HG03520 (cell line): ENCODE data around the gene FAM13A.
"Not testable (repeated sequence)": the region's sequence is repeated elsewhere in the genome, so short reads cannot be mapped to it uniquely, and the experiment has no call there.

Source experiments
- ATAC-seq: cut with Tn5 transposase; IDR thresholded peaks from one replicate; pipeline ENCODE4 v1.9.1; 2021; ENCODE audit warnings: mild to moderate bottlenecking, moderate library complexity; ENCODE audit not compliant: unreplicated experiment

FAM13A gene

DNA sequence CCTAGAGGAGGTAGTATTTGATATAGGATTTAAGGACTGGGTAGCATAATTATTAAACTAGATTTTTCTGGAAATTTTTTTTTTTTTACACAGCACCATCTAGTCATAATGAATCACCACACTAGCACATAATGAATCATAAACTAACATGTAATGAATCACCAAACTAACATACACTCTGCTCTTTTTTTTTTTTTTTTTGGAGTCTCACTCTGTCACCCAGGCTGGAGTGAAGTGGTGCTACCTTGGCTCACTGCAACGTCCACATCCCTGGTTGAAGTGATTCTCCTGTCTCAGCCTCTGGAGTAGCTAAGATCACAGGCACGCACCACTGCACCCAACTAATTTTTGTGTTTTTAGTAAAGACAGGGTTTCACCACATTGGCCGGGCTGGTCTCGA lies 92.5 kb downstream of the FAM13A start:
- ATAC-seq, result peak; percentile 50

DNA sequence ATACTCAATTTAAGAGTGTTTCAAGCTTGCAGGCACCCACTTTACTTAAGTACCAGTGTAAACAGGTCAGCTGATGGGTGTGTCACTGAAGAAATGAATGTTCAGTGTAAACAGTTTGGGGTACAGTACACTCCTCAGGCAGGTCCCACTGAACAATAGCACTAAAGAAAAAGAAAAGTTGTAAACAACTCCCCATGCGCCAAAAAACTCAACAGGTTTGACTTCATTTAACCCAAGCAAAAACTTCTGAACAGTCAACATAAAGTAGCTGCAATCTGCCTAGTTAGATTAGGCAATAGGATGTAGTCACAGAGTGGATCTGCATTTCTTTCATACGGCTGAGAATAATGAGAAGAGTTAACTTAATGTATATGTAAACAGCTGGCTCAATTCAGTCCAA lies 93.2 kb downstream of the FAM13A start:
- ATAC-seq, result no peak

DNA sequence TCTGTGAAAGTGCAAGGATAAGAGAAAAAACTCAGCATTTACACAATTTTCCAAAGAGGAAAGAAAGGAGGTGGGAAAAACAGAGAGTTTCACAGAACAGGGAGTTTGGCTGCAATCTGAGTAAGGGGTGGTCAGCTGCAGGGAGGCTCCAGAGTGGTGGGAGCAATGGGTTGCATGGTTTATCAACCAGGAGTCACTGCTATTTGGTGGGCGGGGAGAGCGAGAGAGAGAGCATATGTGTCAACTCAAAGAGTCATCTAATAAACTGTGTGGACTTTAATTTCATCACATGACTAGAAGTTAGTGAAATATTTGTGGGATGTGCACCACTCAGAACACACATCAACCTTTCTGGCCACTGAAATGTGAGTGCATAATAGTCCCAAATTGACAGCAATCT lies 94.6 kb downstream of the FAM13A start:
- ATAC-seq, result no peak

DNA sequence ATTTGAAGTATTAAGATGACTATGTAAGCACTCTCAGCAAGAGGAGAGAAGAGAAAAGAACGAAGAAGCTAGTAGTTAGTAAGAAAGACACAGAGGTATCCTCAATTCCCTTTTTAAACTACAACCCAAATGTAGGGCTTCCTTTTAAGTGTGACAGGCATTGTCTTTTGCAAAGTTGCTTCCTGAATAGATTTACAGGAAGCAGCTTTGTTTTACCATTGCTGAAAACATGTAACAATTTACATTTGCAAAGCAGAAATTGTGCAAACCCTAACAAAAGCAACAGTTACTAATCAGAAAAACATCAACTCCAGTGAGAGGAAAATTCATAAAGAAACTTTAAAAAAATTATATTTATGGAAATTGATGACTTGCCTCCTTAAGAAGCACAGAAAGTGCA lies 96.4 kb downstream of the FAM13A start:
- ATAC-seq, result no peak

DNA sequence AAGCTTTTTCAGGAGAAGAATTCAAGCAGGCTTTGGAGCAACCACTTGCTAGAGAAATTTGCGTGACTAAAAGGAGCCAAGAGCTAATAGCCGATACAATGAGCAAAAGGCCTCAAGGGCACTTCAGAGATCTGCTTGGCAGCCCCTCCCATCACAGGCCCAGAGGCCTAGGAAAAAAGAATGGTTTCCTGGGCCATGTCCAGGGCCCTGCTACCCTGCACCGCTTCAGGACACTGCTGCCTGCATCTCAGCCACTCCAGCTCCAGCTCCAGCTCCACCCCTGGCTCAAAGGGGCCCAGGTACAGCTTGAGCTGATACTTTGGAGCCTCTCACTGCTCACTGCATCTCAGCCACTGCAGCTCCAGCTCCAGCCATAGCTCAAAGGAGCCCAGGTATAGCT lies 98.9 kb downstream of the FAM13A start:
- no peak for ATAC-seq

DNA sequence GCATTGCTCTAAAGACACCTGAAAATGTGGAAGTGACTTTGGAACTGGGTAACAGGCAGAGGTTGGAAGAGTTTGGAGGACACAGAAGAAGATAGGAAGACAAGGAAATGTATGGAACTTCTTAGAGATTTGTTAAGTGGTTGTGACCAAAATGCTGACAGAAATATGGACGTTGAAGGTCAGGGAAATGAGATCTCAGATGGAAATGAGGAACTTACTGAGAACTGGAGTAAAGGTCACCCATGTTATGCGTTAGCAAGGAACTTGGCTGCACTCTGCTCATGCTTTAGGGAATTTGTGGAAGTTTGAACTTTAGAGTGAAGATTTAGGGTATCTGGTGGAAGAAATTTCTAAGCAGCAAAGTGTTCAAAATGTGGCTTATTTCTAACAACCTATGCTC lies 99.4 kb downstream of the FAM13A start:
- ATAC-seq, result no peak

DNA sequence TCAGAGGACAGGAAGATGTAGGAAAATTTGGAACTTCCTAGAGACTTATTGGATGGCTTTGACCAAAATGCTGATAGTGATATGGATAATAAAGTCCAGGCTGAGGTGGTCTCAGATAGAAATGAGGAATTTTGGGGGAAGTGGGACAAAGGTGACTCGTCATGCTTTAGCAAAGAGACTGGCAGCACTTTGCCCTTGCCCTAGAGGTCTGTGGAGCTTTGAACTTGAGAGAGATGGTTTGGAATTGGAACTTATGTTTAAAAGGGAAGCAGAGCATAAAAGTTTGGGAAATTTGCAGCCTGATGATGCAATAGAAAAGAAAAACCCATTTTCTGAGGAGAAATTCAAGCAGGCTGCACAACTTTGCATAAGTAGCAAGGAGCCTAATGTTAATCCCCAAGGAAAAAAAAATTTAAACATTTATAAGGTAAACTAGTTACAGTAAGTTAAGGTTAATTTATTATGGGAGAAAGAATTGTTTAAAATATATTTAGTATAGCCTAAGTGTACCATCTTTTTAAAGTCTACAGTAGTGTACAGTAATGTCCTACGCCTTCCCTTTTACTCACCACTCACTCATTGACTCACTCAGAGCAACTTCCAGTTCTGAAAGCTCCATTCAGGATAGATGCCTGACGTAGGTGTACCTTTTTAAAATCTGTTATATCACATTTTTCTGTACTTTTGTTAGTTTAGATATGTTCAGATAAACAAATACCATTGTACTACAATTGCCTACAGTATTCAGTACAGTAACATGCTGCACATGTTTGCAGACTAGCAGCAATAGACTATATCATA lies 101.2 kb downstream of the FAM13A start:
- ATAC-seq, result no peak

DNA sequence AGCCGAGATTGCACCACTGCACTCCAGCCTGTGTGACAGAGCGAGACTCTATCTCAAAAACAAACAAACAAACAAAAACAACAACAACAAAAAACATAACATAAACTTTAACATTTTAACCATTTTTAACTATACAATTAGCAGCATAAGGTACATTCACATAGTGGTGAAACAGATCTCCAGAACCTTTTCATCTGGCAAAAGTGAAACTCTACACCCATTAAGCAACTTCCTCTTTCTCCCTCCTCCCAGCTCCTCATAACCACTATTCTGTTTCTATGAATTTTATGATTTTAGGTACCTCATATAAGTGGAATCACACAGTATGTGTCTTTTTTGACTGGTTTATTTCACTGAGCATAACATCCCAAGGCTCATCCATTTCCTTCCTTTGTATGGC lies 103.6 kb downstream of the FAM13A start:
- ATAC-seq, result no peak

DNA sequence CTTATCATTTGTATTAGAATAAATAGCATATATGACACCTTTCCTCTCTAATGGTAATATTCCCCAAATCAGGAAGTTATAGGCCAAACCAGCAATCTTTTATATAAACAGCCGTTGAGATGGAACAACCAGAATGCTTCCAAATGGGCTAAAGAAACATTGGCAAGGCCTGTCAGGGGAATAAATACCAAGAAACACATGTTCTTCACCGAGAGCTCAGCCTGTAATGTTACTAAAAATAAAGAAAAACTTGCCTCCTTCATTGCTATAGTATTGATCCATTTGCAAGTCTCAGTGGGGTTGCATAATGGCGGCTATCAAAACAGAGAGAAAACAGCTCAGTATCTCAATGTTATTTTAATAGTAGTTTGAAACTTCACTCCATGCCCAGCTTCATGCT lies 104.9 kb downstream of the FAM13A start:
- ATAC-seq, result no peak

DNA sequence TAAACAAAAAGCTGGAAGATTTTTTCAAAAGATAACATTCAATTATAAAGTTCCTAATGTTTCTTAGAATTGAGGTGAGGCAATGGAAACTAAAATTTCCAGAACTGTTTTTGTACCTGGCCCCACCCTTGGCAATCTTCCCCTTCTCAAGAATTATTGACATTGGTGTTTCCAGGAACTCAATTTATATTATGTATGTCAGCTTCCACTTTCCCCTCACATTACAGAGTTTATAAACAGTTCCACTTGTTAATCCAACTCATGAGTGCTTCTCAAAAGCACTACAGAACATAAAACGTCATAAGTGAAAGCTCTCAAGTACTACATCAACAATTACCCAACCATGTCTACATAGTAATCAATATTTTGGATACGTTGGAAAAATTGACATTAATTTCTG lies 107.4 kb downstream of the FAM13A start:
- no peak for ATAC-seq

DNA sequence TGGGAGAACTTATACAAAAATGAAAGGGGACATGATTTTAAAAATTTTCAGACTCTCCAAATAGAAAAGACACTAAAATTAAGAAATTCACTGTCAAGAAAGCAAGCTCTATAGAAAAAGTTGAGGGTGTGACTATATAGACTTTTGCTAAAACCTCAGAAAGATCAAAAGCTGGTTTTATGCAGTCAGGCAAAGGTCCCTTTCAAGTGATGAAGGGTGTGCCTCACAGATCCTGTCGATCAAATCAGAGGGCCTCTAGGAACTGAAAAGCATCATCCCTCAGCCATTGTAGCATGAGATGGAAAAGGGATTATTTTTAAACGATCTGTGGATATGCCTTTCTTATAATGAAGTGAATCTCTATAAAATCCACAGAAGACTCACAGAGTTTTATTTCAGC lies 116.5 kb downstream of the FAM13A start:
- ATAC-seq, result no peak

DNA sequence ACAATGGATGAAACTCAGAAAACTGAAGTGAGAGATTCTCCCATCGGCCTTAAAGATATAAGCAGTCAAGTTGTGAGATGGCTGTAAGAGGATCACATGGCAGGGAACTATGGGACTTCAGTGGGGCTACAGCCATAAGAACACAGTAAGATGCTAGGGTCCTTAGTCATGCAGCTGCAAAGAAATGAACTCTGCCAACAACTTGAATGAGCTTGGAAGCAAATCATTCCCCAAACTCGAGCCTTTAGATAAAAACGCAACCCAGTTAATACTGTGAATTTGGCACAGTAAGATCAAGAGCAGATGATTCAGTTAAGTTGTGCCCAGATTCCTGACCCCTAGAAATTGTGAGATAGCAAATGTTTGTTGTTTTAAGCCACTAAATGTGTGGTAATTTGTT lies 117.3 kb downstream of the FAM13A start:
- ATAC-seq, result no peak

DNA sequence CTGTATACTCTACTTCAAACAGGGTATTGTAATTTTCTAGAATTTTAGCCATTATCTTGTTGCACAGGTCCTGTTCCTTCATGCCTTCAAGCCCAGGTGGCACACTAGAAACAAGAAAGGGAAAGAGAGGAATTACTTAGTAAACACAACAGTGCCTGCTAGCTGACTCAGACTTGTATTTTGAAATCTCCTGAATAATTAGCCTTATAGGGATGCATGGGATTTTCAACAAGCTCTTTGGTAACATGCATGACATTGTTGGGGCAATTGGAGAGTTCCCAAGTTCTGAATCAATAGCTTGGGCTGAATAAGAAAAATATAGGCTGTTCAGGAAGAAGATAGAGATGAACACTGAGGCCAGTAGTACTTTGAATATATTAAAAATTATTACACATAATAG lies 118.8 kb downstream of the FAM13A start:
- ATAC-seq, result no peak

DNA sequence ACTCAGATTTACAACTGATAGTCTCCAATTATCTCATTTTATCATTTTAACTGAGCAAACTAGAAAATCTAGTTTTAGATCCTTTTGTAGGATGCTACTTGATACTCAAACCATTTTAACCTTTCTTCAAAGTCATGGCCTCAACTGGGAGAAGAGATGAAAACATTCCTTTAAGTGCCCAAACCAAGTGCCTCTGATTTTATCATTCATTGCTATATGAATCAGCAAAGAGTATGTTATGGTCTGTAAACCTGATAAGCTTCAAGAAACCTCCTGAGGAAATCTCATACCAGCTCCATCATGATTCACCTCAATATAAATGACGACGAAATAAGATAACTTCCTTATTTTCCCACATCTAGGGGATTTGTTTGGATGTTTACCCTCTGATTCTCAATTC lies 119.9 kb downstream of the FAM13A start:
- ATAC-seq, result no peak

DNA sequence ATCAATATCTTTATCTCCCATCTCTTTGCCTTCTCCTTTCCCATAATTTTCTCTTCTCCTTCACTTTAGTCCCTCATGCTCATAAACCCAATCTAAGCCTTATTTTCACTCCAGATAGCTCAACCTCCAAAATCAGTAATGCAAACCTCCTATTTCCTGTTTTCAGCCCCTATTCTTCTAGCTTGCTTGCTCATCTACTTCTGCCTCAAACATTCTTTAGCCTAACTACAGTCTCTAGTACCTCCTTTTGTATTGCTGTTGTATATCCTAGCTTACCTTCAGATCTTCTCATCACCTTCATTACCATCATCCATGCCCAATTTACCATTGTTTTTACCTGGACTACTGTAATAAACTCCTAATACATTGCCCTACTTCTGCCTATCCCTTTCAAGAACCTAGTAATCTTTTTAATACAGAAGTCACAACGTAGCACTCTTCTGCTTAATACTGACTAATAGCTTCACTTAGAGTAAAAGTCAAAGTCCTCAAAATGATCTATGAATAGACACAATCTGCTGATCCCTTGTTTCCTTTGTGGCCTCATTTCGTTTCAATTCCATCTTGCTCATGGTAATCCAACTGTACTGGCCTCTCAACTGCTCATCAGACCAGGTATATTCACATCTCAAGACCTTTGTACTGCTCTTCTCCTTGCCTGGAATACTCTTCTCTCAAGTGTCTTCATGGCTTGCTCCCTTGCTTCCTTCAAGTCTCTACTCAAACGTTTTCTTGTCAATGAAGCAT lies 123.4 kb downstream of the FAM13A start:
- ATAC-seq, result no peak

DNA sequence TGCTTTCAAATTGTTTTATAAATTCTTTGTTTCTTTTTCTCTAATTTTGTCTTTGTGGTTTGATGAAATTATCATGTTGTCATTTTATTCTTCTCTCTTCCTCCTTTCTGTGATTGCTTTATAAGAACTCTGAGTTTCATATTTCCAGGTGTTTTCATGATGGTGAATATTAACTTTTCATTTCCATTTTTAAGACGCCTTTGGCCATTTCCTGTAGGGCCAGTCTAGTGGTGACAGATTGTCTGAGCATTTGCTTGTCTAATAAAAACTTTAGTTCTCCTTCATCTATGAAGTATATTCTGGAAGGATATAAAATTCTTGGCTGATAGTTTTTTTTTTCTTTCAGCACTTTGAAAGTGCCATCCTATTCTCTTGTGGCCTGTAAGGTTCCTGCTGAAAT lies 128.1 kb downstream of the FAM13A start:
- no peak for ATAC-seq

DNA sequence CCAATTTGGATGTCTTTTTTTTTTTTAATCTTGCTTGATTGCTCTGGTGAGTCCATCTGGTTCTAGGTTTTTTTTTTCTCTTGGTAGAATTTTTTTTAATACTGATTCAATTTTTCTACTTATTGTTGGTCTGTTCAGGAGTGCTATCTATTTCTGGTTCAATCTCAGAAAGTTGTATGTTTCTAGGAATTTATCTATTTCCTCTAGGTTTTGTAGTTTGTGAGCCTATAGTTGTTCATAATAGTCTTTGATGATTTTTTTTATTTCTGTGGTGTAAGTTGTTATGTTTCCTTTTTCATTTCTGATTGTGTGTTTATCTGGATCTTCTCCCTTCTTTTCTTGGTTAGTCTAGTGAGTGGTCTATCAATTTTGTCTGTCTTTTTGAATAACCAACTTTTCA lies 129.6 kb downstream of the FAM13A start:
- no peak for ATAC-seq

DNA sequence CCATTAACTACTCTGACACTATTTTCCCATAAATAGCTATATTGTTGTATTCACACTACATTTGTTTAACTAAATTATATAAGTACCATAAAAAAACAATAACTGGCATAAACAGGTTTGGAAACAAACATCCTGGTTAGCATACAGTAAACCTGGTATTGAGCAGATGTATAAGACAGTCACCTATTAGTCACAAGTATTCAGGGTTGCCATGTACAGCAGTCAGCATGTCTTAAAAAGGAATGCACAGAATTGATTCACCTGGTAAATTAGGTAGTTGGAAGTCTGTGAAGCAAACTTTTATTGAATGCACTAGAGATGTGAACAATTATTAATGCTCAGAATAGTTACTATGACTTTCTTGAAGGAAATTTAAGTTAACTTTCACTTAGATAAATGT lies 137.9 kb downstream of the FAM13A start:
- ATAC-seq, result no peak

DNA sequence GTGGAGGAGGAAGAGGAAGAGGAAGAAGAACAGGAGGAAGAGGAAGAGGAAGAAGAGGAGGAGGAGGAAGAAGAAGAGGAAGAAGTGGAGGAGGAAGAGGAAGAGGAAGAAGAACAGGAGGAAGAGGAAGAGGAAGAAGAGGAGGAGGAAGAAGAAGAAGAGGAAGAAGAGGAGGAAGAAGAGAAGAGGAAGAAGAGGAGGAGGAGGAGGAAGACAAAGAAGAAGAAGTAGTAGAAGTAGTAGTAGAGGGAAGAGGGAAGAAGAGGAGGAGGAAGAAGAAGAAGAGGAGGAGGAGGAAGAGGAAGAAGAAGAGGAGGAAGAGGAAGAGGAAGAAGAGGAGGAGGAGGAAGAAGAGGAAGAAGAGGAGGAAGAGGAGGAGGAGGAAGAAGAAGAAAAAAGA lies 143.8 kb downstream of the FAM13A start:
- not testable (repeated sequence) for ATAC-seq

DNA sequence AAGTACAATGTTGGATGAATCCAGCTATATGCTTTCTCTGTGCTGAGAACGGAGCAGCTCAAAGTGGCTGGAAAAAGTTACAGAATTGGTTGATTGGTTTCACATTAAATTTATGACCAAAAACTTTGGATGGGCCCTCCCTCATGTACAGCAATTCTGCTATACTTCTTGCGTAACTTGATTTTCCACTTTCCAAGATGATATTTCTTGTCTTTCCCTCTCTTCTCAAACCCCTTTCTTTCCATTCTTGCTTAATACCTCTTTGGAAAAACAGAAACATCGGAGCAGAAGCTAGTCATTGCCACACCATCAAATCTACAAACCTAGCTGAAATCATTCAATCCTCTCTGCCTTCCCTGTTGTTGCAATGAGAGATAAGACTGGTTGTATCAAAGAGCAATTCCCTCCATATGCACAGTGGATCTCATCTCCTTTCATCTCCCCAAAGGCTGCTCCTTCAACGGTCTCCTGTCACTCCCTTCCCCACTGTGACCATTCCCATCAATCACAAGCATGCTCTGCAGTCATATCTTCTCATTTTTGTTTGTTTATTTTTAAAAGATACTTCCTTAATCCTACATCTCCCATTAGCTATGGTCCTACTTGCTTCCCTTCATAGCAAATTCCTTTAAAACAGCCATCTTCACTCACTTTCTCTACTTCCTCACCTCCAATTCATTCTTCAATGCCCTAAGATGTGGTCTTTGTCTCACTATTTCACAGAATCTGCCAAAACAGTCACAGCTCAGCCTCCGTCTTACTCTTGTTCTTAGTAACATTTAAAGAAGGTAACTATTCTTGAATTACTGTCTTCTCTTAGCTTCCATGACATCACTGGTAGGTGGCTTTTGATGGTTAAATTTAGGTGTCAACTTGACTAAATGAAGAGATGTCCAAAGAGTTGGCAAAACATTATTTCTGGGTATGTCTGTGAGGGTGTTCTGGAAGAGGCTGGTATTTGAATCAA lies 145.5 kb downstream of the FAM13A start:
- no peak for ATAC-seq

DNA sequence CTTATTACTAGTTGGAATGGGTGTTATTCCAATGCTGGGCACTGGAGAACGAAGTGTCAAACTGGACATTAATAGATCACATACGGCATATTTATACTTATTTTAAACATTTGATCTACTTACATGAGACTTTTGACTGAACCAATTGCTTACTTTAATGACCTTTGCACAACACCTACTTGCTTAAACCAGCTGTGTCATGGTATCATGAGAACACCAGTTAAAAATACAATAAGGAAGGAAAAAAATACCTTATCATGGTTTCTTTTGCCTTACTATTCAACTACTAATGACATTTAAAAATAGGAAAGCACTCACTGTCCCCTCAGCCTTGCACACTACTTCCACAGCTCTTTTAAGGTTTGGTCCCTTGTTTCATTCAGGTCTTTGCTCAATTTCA lies 146.9 kb downstream of the FAM13A start:
- no peak for ATAC-seq
